SK-N-SH (cell line): ENCODE measurements around the gene TGFBR3L. TPM values are rescaled to one million over a fixed set of nuclear protein-coding genes. Genes with fewer than 3 reads are reported as not detected.

Experiments
- CTCF ChIA-PET: fragments of 300-600, 350-600 bp; formaldehyde crosslinking; extraction: SDS; loops from one replicate; lab custom pipeline; 2021; lab: Yijun Ruan, JAX
- POLR2A ChIA-PET: fragments of 350-600 bp; sonication (Branson Sonifier 250); formaldehyde crosslinking; extraction: SDS; loops from one replicate; lab custom pipeline; 2020; ENCODE audit warnings: antibody characterized with exemption, inconsistent platforms; lab: Yijun Ruan, JAX
- DNase-seq: peaks from one replicate; pipeline ENCODE4 v3.0.0; 2012
- H2AFZ ChIP-seq: fragments of 200-600 bp; sonication (generic); 2 replicates; pipeline ENCODE4 v1.8.1; 2016; ENCODE audit warnings: antibody characterized with exemption, mild to moderate bottlenecking, low read depth
- H3F3A ChIP-seq: fragments of 200-600 bp; sonication (generic); replicated peaks from 2 replicates; pipeline ENCODE3; 2016; ENCODE audit warnings: antibody characterized with exemption, mild to moderate bottlenecking; ENCODE audit not compliant: insufficient read depth
- H3K27ac ChIP-seq, 2 experiments: fragments of 200-500 bp in 1 of 2; fragments of 200-600 bp in 1 of 2; sonication (Bioruptor generic) in 1 of 2; sonication (generic), shearing (Covaris generic) in 1 of 2; 2 replicates each; pipeline versions ENCODE4 v1.5.1 to v1.6.1; 2014 to 2016; ENCODE audit warnings: low read depth in 2 of 2, inconsistent platforms in 1 of 2, low read length in 1 of 2, mild to moderate bottlenecking in 1 of 2, mixed read lengths in 1 of 2
- H3K27me3 ChIP-seq: fragments of 200-600 bp; sonication (generic), shearing (Covaris generic); 2 replicates; pipeline ENCODE4 v1.6.1; 2016; ENCODE audit warnings: mixed run types; ENCODE audit not compliant: insufficient read depth
- H3K36me3 ChIP-seq, 2 experiments: fragments of 200-500 bp in 1 of 2; fragments of 200-600 bp in 1 of 2; sonication (Bioruptor generic) in 1 of 2; sonication (generic) in 1 of 2; replicated peaks in 1 of 2; 2 replicates each; pipeline versions ENCODE3 to v1.5.1; 2014 to 2016; ENCODE audit warnings: low read length in 1 of 2, mild to moderate bottlenecking in 1 of 2; ENCODE audit not compliant: insufficient read depth in 2 of 2, control insufficient read depth in 1 of 2
- H3K4me1 ChIP-seq, 2 experiments: fragments of 200-500 bp in 1 of 2; fragments of 200-600 bp in 1 of 2; sonication (Bioruptor generic) in 1 of 2; sonication (generic), shearing (Covaris generic) in 1 of 2; 2 replicates each; pipeline versions ENCODE4 v1.5.1 to v1.6.1; 2014 to 2016; ENCODE audit warnings: low read depth in 1 of 2, low read length in 1 of 2, mixed run types in 1 of 2; ENCODE audit not compliant: insufficient read depth in 2 of 2, control insufficient read depth in 1 of 2
- H3K4me2 ChIP-seq: fragments of 200-600 bp; sonication (generic), shearing (Covaris generic); 2 replicates; pipeline ENCODE4 v1.6.1; 2017; ENCODE audit warnings: mixed run types
- H3K4me3 ChIP-seq, 2 experiments: fragments of 200-500 bp in 1 of 2; fragments of 200-600 bp in 1 of 2; sonication (Bioruptor generic) in 1 of 2; sonication (generic), shearing (Covaris generic) in 1 of 2; 2 replicates each; pipeline versions ENCODE4 v1.5.1 to v1.8.1; 2014 to 2016; ENCODE audit warnings: low read depth in 2 of 2, inconsistent platforms in 1 of 2, low read length in 1 of 2, mild to moderate bottlenecking in 1 of 2, mixed read lengths in 1 of 2, moderate library complexity in 1 of 2
- H3K79me2 ChIP-seq: fragments of 200-600 bp; sonication (generic); 2 replicates; pipeline ENCODE4 v1.8.1; 2017; ENCODE audit warnings: mild to moderate bottlenecking; ENCODE audit not compliant: insufficient read depth
- H3K9ac ChIP-seq: fragments of 200-600 bp; sonication (generic); 2 replicates; pipeline ENCODE4 v1.6.1; 2017; ENCODE audit warnings: mixed run types
- H3K9me2 ChIP-seq: fragments of 200-600 bp; sonication (generic); 2 replicates; pipeline ENCODE4 v1.6.1; 2017; ENCODE audit warnings: mixed run types
- H3K9me3 ChIP-seq: fragments of 200-600 bp; sonication (generic); 2 replicates; pipeline ENCODE4 v1.6.1; 2017; ENCODE audit warnings: mixed run types, mild to moderate bottlenecking, moderate library complexity
- H4K20me1 ChIP-seq: fragments of 200-600 bp; sonication (generic); 2 replicates; pipeline ENCODE4 v1.6.1; 2017; ENCODE audit warnings: mild to moderate bottlenecking, mixed run types; ENCODE audit not compliant: insufficient read depth
- CHD2 ChIP-seq: fragments of 150-350 bp; IDR thresholded peaks from 2 replicates; pipeline ENCODE4 v1.6.1; 2018; ENCODE audit warnings: low read length; ENCODE audit not compliant: partially characterized antibody
- ELF1 ChIP-seq: IDR thresholded peaks from 2 replicates; pipeline ENCODE4 v1.4.0; 2012
- EP300 ChIP-seq, 2 experiments: IDR thresholded peaks; 2 replicates each; pipeline versions ENCODE4 v1.4.0 to v1.6.1; 2012; ENCODE audit warnings: borderline replicate concordance in 1 of 2, low read depth in 1 of 2, low read length in 1 of 2
- GABPA ChIP-seq: IDR thresholded peaks from 2 replicates; pipeline ENCODE4 v1.4.0; 2012; ENCODE audit warnings: low read depth, mild to moderate bottlenecking
- MAX ChIP-seq: IDR thresholded peaks from 2 replicates; pipeline ENCODE4 v1.4.0; 2012; ENCODE audit warnings: low read depth
- MEF2A ChIP-seq: IDR thresholded peaks from 2 replicates; pipeline ENCODE4 v1.4.0; 2012; ENCODE audit warnings: low read depth, borderline replicate concordance
- NFIC ChIP-seq: IDR thresholded peaks from 2 replicates; pipeline ENCODE4 v1.4.0; 2012; ENCODE audit warnings: borderline replicate concordance
- NRF1 ChIP-seq: IDR thresholded peaks from 2 replicates; pipeline ENCODE4 v1.6.1; 2012; ENCODE audit warnings: low read depth, mild to moderate bottlenecking, low read length
- POLR2AphosphoS5 ChIP-seq: IDR thresholded peaks from 2 replicates; pipeline ENCODE4 v1.6.1; 2012; ENCODE audit warnings: low read depth, low read length
- RAD21 ChIP-seq: IDR thresholded peaks from 2 replicates; pipeline ENCODE4 v1.6.1; 2012; ENCODE audit warnings: mild to moderate bottlenecking, low read length
- RFX5 ChIP-seq: IDR thresholded peaks from 2 replicates; pipeline ENCODE4 v1.6.1; 2012; ENCODE audit warnings: mild to moderate bottlenecking, improper control_type of control experiment, low read length
- RXRA ChIP-seq: IDR thresholded peaks from 2 replicates; pipeline ENCODE4 v1.4.0; 2012; ENCODE audit warnings: low read depth, mild to moderate bottlenecking, borderline replicate concordance
- SIN3A ChIP-seq: IDR thresholded peaks from 2 replicates; pipeline ENCODE4 v1.6.1; 2012; ENCODE audit warnings: low read depth, mild to moderate bottlenecking, low read length, moderate library complexity, borderline replicate concordance
- SMC3 ChIP-seq: IDR thresholded peaks from 2 replicates; pipeline ENCODE4 v1.6.1; 2012; ENCODE audit warnings: low read depth, low read length, improper control_type of control experiment
- YY1 ChIP-seq: IDR thresholded peaks from 2 replicates; pipeline ENCODE4 v1.4.0; 2012; ENCODE audit warnings: low read depth, mild to moderate bottlenecking
- ZBTB33 ChIP-seq: IDR thresholded peaks from 2 replicates; pipeline ENCODE4 v1.4.0; 2012; ENCODE audit warnings: low read depth, borderline replicate concordance
- WGBS: methylation state at CpG from one replicate; pipeline ENCODE4 v1.1.6; 2017; ENCODE audit warnings: low lambda C conversion rate; 5-methylcytosine and 5-hydroxymethylcytosine counted together
- polyA plus RNA-seq, 3 experiments: library from polyadenylated mRNA; depleted of rRNA; stranded (reverse); fragments of >200 nt; gene quantifications; 2 replicates each; pipeline ENCODE4 v1.2.3, GENCODE V29; 2012
- TF ChIP-seq, protein P1 (sequence below): IDR thresholded peaks from 2 replicates; pipeline ENCODE4; 2012
- TF ChIP-seq, protein P2 (sequence below): fragments of 150-350 bp; IDR thresholded peaks from 2 replicates; pipeline ENCODE4 v1.6.1; 2016; ENCODE audit warnings: mild to moderate bottlenecking, low read depth, low read length
- TF ChIP-seq, protein P3 (sequence below): IDR thresholded peaks from 2 replicates; pipeline ENCODE4 v1.6.1; 2012; ENCODE audit warnings: mild to moderate bottlenecking, low read depth, low read length, moderate library complexity

The TGFBR3L gene
- polyA plus RNA-seq, 1 of the 3 experiments (the other 2 are of a cell fraction) = 0.87 TPM

GRCh38 chr19:7920519-7921301 is 6.1 kb downstream of the TGFBR3L start:
- Histone ChIP-seq H3K36me3 (peaks cover 0 to 20% of the 10 kb centered on the region in 2 experiments), H3K79me2 (peaks cover 24% of the 10 kb centered on the region; the same call in 1 of the 2 replicates), H3K4me2 (peak overlapping the region; percentile 94), H3K9ac (peak overlapping the region; percentile 81), H2AFZ (peak overlapping the region; percentile 84; the same call in 1 of the 2 replicates), H3K9me3 (no peaks in the 10 kb centered on the region), H3F3A (peaks cover 4% of the 10 kb centered on the region), H3K4me1 (peaks cover 10 to 39% of the 10 kb centered on the region in 2 experiments; a peak in 2 of 4 replicates), H4K20me1 (peaks cover 33% of the 10 kb centered on the region), H3K27ac (peak overlapping the region; percentile 86 to 92), H3K27me3 (peaks cover 4% of the 10 kb centered on the region; the same call in 1 of the 2 replicates), H3K4me3 (peak overlapping the region; percentile 77), H3K9me2 (no peaks in the 10 kb centered on the region)
- ChIA-PET POLR2A (interaction anchor here (0.6 to 2.4 kb wide), 7 partner anchors 8 to 59 kb away, joined by 3 to 10 read pairs (median 8); partner anchors contain the start of genes MAP2K7, PRR36 and TIMM44), CTCF (interaction anchor here (1.1 to 5.0 kb wide), 9 partner anchors 9 to 352 kb away, joined by 3 to 36 read pairs (median 4); partner anchors contain the start of genes MAP2K7 and TIMM44)
- TF ChIP-seq MAX = peak; percentile 48; the same call in 1 of the 2 replicates
- TF ChIP-seq MEF2A = no peak
- TF ChIP-seq CHD2 = no peak
- no peak for TF ChIP-seq NFIC
- TF ChIP-seq SIN3A = 0 out of 2 replicates have a peak, but pooled peaks have one; percentile 10
- TF ChIP-seq ELF1 = no peak
- TF ChIP-seq RAD21 = no peak
- TF ChIP-seq, protein P1, sequence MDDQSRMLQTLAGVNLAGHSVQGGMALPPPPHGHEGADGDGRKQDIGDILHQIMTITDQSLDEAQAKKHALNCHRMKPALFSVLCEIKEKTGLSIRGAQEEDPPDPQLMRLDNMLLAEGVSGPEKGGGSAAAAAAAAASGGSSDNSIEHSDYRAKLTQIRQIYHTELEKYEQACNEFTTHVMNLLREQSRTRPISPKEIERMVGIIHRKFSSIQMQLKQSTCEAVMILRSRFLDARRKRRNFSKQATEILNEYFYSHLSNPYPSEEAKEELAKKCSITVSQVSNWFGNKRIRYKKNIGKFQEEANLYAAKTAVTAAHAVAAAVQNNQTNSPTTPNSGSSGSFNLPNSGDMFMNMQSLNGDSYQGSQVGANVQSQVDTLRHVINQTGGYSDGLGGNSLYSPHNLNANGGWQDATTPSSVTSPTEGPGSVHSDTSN = peak; percentile 55
- no peak for TF ChIP-seq RFX5
- TF ChIP-seq POLR2AphosphoS5 = peak; percentile 59; the same call in 1 of the 2 replicates
- no peak for TF ChIP-seq GABPA
- TF ChIP-seq YY1 = no peak
- TF ChIP-seq NRF1 = no peak
- TF ChIP-seq SMC3 = no peak
- TF ChIP-seq RXRA = no peak
- TF ChIP-seq, protein P2, sequence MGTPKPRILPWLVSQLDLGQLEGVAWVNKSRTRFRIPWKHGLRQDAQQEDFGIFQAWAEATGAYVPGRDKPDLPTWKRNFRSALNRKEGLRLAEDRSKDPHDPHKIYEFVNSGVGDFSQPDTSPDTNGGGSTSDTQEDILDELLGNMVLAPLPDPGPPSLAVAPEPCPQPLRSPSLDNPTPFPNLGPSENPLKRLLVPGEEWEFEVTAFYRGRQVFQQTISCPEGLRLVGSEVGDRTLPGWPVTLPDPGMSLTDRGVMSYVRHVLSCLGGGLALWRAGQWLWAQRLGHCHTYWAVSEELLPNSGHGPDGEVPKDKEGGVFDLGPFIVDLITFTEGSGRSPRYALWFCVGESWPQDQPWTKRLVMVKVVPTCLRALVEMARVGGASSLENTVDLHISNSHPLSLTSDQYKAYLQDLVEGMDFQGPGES = no peak
- no peak for TF ChIP-seq ZBTB33
- TF ChIP-seq, protein P3, sequence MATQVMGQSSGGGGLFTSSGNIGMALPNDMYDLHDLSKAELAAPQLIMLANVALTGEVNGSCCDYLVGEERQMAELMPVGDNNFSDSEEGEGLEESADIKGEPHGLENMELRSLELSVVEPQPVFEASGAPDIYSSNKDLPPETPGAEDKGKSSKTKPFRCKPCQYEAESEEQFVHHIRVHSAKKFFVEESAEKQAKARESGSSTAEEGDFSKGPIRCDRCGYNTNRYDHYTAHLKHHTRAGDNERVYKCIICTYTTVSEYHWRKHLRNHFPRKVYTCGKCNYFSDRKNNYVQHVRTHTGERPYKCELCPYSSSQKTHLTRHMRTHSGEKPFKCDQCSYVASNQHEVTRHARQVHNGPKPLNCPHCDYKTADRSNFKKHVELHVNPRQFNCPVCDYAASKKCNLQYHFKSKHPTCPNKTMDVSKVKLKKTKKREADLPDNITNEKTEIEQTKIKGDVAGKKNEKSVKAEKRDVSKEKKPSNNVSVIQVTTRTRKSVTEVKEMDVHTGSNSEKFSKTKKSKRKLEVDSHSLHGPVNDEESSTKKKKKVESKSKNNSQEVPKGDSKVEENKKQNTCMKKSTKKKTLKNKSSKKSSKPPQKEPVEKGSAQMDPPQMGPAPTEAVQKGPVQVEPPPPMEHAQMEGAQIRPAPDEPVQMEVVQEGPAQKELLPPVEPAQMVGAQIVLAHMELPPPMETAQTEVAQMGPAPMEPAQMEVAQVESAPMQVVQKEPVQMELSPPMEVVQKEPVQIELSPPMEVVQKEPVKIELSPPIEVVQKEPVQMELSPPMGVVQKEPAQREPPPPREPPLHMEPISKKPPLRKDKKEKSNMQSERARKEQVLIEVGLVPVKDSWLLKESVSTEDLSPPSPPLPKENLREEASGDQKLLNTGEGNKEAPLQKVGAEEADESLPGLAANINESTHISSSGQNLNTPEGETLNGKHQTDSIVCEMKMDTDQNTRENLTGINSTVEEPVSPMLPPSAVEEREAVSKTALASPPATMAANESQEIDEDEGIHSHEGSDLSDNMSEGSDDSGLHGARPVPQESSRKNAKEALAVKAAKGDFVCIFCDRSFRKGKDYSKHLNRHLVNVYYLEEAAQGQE = no peak
- no peak for TF ChIP-seq EP300 (IDR thresholded peaks at IDR 0.05; ENCODE audit: borderline replicate concordance in 1 of 2, low read depth in 1 of 2, low read length in 1 of 2)
- DNase-seq = peak; percentile 97
- WGBS = 3% methylated on average over 55 of the region's 62 CpGs
